Caco-2 (cell line): ENCODE results near the gene MORN2. TPM values are rescaled to one million over a fixed set of nuclear protein-coding genes. Genes with fewer than 3 reads are reported as not detected.

Experiments used
- BruUV-seq: library from RNA; stranded (reverse); fragments of 400-500 nt; replicated peaks from 2 replicates; lab custom pipeline; 2021; lab: Mats Ljungman, UMichigan
- CTCF ChIA-PET: fragments of 300-600 bp; sonication (Branson Sonifier 250); formaldehyde crosslinking; loops from one replicate; lab custom pipeline; 2022; ENCODE audit warnings: antibody characterized with exemption; lab: Charles Lee
- POLR2A ChIA-PET: fragments of 300-600 bp; sonication (Branson Sonifier 250); formaldehyde crosslinking; loops from one replicate; lab custom pipeline; 2022; ENCODE audit warnings: antibody characterized with exemption; lab: Charles Lee
- DNase-seq, 2 experiments: peaks; one replicate each; pipeline versions ENCODE4 v3.0.0 to v3.0.0-alpha.2; 2020 to 2022
- H3K27me3 ChIP-seq: replicated peaks from 2 replicates; pipeline ENCODE4 v1.6.0; 2011; ENCODE audit warnings: low read length; ENCODE audit not compliant: control insufficient read depth, insufficient read depth
- H3K36me3 ChIP-seq: 2 replicates; pipeline ENCODE4 v1.5.1; 2011; ENCODE audit warnings: low read length; ENCODE audit not compliant: control insufficient read depth, insufficient read depth
- H3K4me1 ChIP-seq: fragments of 250-450 bp; sonication (Bioruptor Pico); 2 replicates; pipeline ENCODE4 v1.5.1; 2020; ENCODE audit warnings: mild to moderate bottlenecking
- H3K4me3 ChIP-seq: 2 replicates; pipeline ENCODE4 v1.5.1; 2011; ENCODE audit warnings: low read depth, mild to moderate bottlenecking, control low read depth, low read length
- H3K9me3 ChIP-seq: fragments of 250-450 bp; sonication (Bioruptor Pico); 2 replicates; pipeline ENCODE4 v1.5.1; 2020; ENCODE audit warnings: mild to moderate bottlenecking, moderate library complexity
- H3K27ac Mint-ChIP-seq: one replicate; pipeline ENCODE4 v1.8.0; 2022; ENCODE audit warnings: mixed read lengths; ENCODE audit not compliant: unreplicated experiment
- H3K27me3 Mint-ChIP-seq: one replicate; pipeline ENCODE4 v1.8.0; 2022; ENCODE audit warnings: mixed read lengths; ENCODE audit not compliant: insufficient read depth, unreplicated experiment
- H3K36me3 Mint-ChIP-seq: one replicate; pipeline ENCODE4 v1.8.0; 2022; ENCODE audit warnings: mild to moderate bottlenecking, mixed read lengths; ENCODE audit not compliant: insufficient read depth, unreplicated experiment
- H3K4me1 Mint-ChIP-seq: one replicate; pipeline ENCODE4 v1.8.0; 2022; ENCODE audit warnings: low read depth, mixed read lengths; ENCODE audit not compliant: unreplicated experiment
- H3K4me3 Mint-ChIP-seq: one replicate; pipeline ENCODE4 v1.8.0; 2022; ENCODE audit warnings: mild to moderate bottlenecking, moderate library complexity, mixed read lengths; ENCODE audit not compliant: unreplicated experiment
- H3K9me3 Mint-ChIP-seq: one replicate; pipeline ENCODE4 v1.8.0; 2022; ENCODE audit warnings: mixed read lengths; ENCODE audit not compliant: unreplicated experiment
- intact Hi-C: fragments of 100-400 bp; cut with micrococcal nuclease; formaldehyde crosslinking; loops from one replicate; pipeline ENCODE4 v1.10.0; 2022; ENCODE audit not compliant: unreplicated experiment
- total RNA-seq: library from RNA; stranded (reverse); gene quantifications from 2 replicates; pipeline ENCODE4 v1.2.3, GENCODE V29; 2022
- TF ChIP-seq, protein P1 (sequence below), 2 experiments: fragments of 200-600 bp in 1 of 2; IDR thresholded peaks; 1 replicate in 1 of 2; 2 replicates in 1 of 2; pipeline versions ENCODE4 v1.5.1 to v1.8.0; 2011 to 2022; ENCODE audit warnings: antibody characterized with exemption in 1 of 2, control low read depth in 1 of 2, inconsistent platforms in 1 of 2, low read depth in 1 of 2, low read length in 1 of 2, mild to moderate bottlenecking in 1 of 2, moderate library complexity in 1 of 2; ENCODE audit not compliant: insufficient read depth in 1 of 2, severe bottlenecking in 1 of 2, unreplicated experiment in 1 of 2

Gene MORN2
- total RNA-seq, 1 experiment from 2014 or later = 5.5 TPM

- H3K27me3 Mint-ChIP-seq = peaks cover 4% of the 10 kb centered on the region
- no TSS peak for BruUV-seq
Observed at GRCh38 chr2:38887347-38887746, 11.6 kb downstream of the MORN2 start.

DNA sequence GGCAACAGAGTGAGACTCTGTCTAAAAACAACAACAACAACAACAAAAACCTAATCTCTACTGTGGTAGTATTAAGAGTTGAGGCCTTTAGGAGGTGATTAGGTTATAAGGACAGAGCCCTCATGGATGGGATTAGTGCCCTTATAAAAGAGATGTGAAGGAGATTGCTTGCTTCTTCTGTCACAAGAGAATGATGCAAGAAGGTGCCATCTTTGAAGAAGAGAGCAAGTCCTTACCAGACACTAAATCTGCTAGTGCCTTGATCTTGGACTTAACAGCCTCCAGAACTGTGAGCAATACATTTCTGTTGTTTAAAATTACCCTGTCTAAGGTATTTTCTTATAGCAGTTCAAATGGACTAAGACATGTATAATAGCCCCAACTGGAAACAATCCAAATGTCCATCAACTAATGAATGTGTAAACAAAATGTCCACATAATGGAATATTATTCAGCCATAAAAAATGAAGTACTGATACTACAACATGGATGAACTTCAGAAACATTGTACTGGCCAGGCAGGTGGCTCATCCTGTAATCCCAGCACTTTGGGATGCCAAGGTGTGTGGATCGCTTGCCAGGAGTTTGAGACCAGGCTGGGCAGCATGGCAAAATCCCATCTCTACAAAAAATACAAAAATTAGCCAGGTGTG is 12.3 kb downstream of the MORN2 start:
- Mint-ChIP-seq H3K4me3 (no peak overlapping the region), H3K27me3 (peaks cover 4% of the 10 kb centered on the region), H3K9me3 (no peaks in the 10 kb centered on the region), H3K36me3 (no peaks in the 10 kb centered on the region), H3K27ac (no peak overlapping the region), H3K4me1 (no peaks in the 10 kb centered on the region)
- H3K4me1 ChIP-seq = no peaks in the 10 kb centered on the region
- H3K27me3 ChIP-seq = no peaks in the 10 kb centered on the region
- TF ChIP-seq, protein P1, sequence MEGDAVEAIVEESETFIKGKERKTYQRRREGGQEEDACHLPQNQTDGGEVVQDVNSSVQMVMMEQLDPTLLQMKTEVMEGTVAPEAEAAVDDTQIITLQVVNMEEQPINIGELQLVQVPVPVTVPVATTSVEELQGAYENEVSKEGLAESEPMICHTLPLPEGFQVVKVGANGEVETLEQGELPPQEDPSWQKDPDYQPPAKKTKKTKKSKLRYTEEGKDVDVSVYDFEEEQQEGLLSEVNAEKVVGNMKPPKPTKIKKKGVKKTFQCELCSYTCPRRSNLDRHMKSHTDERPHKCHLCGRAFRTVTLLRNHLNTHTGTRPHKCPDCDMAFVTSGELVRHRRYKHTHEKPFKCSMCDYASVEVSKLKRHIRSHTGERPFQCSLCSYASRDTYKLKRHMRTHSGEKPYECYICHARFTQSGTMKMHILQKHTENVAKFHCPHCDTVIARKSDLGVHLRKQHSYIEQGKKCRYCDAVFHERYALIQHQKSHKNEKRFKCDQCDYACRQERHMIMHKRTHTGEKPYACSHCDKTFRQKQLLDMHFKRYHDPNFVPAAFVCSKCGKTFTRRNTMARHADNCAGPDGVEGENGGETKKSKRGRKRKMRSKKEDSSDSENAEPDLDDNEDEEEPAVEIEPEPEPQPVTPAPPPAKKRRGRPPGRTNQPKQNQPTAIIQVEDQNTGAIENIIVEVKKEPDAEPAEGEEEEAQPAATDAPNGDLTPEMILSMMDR (IDR thresholded peaks at IDR 0.05; ENCODE audit: insufficient read depth in 1 of 2, low read depth in 1 of 2, low read length in 1 of 2, severe bottlenecking in 1 of 2, unreplicated experiment in 1 of 2) = no peak
- BruUV-seq = no TSS peak
- H3K4me3 ChIP-seq = no peak overlapping the region
- ChIA-PET CTCF (no interaction called here), POLR2A (no interaction called here)
- H3K36me3 ChIP-seq = no peaks in the 10 kb centered on the region
- no peaks in the 10 kb centered on the region for H3K9me3 ChIP-seq
- intact Hi-C loops = no loop called here
- no peak for DNase-seq

More at GRCh38 chr2:38887347-38887746, 11.6 kb downstream of the MORN2 start:
- Histone ChIP-seq H3K36me3 (no peaks in the 10 kb centered on the region), H3K27me3 (no peaks in the 10 kb centered on the region), H3K4me1 (no peaks in the 10 kb centered on the region), H3K4me3 (no peak overlapping the region), H3K9me3 (no peaks in the 10 kb centered on the region)
- no peak overlapping the region for H3K27ac Mint-ChIP-seq
- TF ChIP-seq, protein P1 (IDR thresholded peaks at IDR 0.05; ENCODE audit: insufficient read depth in 1 of 2, low read depth in 1 of 2, low read length in 1 of 2, severe bottlenecking in 1 of 2, unreplicated experiment in 1 of 2) = no peak
- POLR2A ChIA-PET = no interaction called here
- H3K9me3 Mint-ChIP-seq = no peaks in the 10 kb centered on the region
- intact Hi-C loops = no loop called here
- H3K36me3 Mint-ChIP-seq = no peaks in the 10 kb centered on the region
- CTCF ChIA-PET = no interaction called here
- no peak overlapping the region for H3K4me3 Mint-ChIP-seq
- no peaks in the 10 kb centered on the region for H3K4me1 Mint-ChIP-seq
- DNase-seq = no peak

DNA sequence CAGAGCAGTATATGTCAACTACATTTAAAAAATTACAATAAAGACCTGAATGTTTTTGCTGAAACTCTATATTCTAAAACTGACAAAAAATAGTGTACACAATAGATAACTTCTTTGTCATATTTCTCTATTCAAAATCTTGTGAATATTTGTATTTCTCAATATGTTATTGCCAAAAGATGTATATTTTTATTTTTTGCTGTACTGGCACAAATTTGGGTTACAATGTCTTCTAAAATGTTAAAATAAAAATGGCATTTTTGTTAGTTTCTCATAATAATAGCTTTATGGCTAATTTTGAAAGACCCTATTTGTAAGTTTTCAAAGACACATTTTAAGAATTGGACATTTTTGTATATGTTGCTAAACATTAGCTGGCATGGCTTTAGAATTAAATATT is 13.3 kb downstream of the MORN2 start:
- no peak overlapping the region for H3K4me3 ChIP-seq
- DNase-seq = no peak
- CTCF ChIA-PET = no interaction called here
- POLR2A ChIA-PET = no interaction called here
- intact Hi-C loops = no loop called here
- Mint-ChIP-seq H3K27ac (no peak overlapping the region), H3K36me3 (no peaks in the 10 kb centered on the region), H3K4me3 (no peak overlapping the region), H3K9me3 (no peaks in the 10 kb centered on the region), H3K27me3 (peaks cover 4% of the 10 kb centered on the region), H3K4me1 (no peaks in the 10 kb centered on the region)
- no TSS peak for BruUV-seq
- TF ChIP-seq, protein P1 (IDR thresholded peaks at IDR 0.05; ENCODE audit: insufficient read depth in 1 of 2, low read depth in 1 of 2, low read length in 1 of 2, severe bottlenecking in 1 of 2, unreplicated experiment in 1 of 2) = no peak
- no peaks in the 10 kb centered on the region for H3K9me3 ChIP-seq
- no peaks in the 10 kb centered on the region for H3K4me1 ChIP-seq
- H3K27me3 ChIP-seq = no peaks in the 10 kb centered on the region
- H3K36me3 ChIP-seq = no peaks in the 10 kb centered on the region
